GM23338 (cell line): ENCODE data around the gene EIF3A. TPM values are rescaled to one million over a fixed set of nuclear protein-coding genes. Genes with fewer than 3 reads are reported as not detected.

ENCODE experiments used
- ATAC-seq: fragments of 200-7000 bp; cut with Tn5 transposase; 3 replicates; pipeline ENCODE4 v1.9.1; 2020
- DNase-seq: peaks from one replicate; pipeline ENCODE4 v3.0.0-alpha.2; 2015; ENCODE audit warnings: low spot score
- H2AFZ ChIP-seq: fragments of 200-600 bp; sonication (generic); 2 replicates; pipeline ENCODE4 v1.8.0; 2016; ENCODE audit warnings: antibody characterized with exemption, mild to moderate bottlenecking, moderate library complexity
- H3F3A ChIP-seq: fragments of 200-600 bp; sonication (generic); replicated peaks from 2 replicates; pipeline ENCODE4 v1.8.0; 2017; ENCODE audit warnings: antibody characterized with exemption, mixed run types, low read depth
- H3K27ac ChIP-seq: fragments of 200-600 bp; sonication (generic); 2 replicates; pipeline ENCODE4 v1.6.1; 2016; ENCODE audit warnings: low read depth
- H3K27me3 ChIP-seq: fragments of 200-600 bp; sonication (generic); 2 replicates; pipeline ENCODE4 v1.8.0; 2016; ENCODE audit warnings: mild to moderate bottlenecking, mixed run types, moderate library complexity; ENCODE audit not compliant: insufficient read depth
- H3K36me3 ChIP-seq: fragments of 200-600 bp; sonication (generic); 2 replicates; pipeline ENCODE4 v1.8.0; 2016; ENCODE audit warnings: mild to moderate bottlenecking; ENCODE audit not compliant: insufficient read depth
- H3K4me1 ChIP-seq: fragments of 200-600 bp; sonication (generic); 2 replicates; pipeline ENCODE4 v1.8.0; 2016; ENCODE audit warnings: mild to moderate bottlenecking, moderate library complexity; ENCODE audit not compliant: insufficient read depth
- H3K4me2 ChIP-seq: fragments of 200-600 bp; sonication (generic); 2 replicates; pipeline ENCODE4 v1.7.1; 2017; ENCODE audit warnings: mixed run types
- H3K4me3 ChIP-seq: fragments of 200-600 bp; sonication (generic); 2 replicates; pipeline ENCODE4 v1.6.1; 2016; ENCODE audit warnings: mixed run types
- H3K79me2 ChIP-seq: fragments of 200-600 bp; sonication (generic); replicated peaks from 2 replicates; pipeline ENCODE4 v1.8.0; 2017; ENCODE audit warnings: mild to moderate bottlenecking; ENCODE audit not compliant: insufficient read depth
- H3K9me2 ChIP-seq: fragments of 200-600 bp; sonication (generic); 2 replicates; pipeline ENCODE4 v1.8.0; 2017; ENCODE audit not compliant: insufficient read depth
- H4K20me1 ChIP-seq: fragments of 200-600 bp; sonication (generic); replicated peaks from 2 replicates; pipeline ENCODE4 v1.8.0; 2017; ENCODE audit warnings: mild to moderate bottlenecking; ENCODE audit not compliant: insufficient read depth
- H3K27ac Mint-ChIP-seq: 2 replicates; pipeline ENCODE4 v1.8.0; 2020; ENCODE audit warnings: inconsistent platforms, mild to moderate bottlenecking, moderate library complexity, mixed read lengths
- H3K27me3 Mint-ChIP-seq: 3 replicates; pipeline ENCODE4 v1.8.0; 2022; ENCODE audit warnings: low read depth, mild to moderate bottlenecking, moderate library complexity, mixed read lengths, inconsistent platforms; ENCODE audit not compliant: insufficient read depth, poor library complexity
- H3K36me3 Mint-ChIP-seq: 3 replicates; pipeline ENCODE4 v1.8.0; 2021; ENCODE audit warnings: low read depth, mild to moderate bottlenecking, inconsistent platforms, moderate library complexity, mixed read lengths
- H3K4me1 Mint-ChIP-seq: 3 replicates; pipeline ENCODE4 v1.8.0; 2020; ENCODE audit warnings: mild to moderate bottlenecking, inconsistent platforms, mixed read lengths
- H3K4me3 Mint-ChIP-seq: 3 replicates; pipeline ENCODE4 v1.8.0; 2021; ENCODE audit warnings: moderate library complexity, mild to moderate bottlenecking, inconsistent platforms, mixed read lengths
- H3K9me3 Mint-ChIP-seq: 3 replicates; pipeline ENCODE4 v1.8.0; 2020; ENCODE audit warnings: moderate library complexity, mild to moderate bottlenecking, inconsistent platforms, mixed read lengths
- CREB1 ChIP-seq: fragments of 250-450 bp; sonication (Bioruptor Pico); IDR thresholded peaks from 2 replicates; pipeline ENCODE4 v1.5.0; 2020; ENCODE audit warnings: low read depth, mild to moderate bottlenecking, moderate library complexity
- ETS1 ChIP-seq: IDR thresholded peaks from 2 replicates; pipeline ENCODE4 v1.6.1; 2016; ENCODE audit warnings: antibody characterized with exemption
- EZH2 ChIP-seq: fragments of 200-600 bp; sonication (generic); IDR thresholded peaks from one replicate; pipeline ENCODE4 v1.8.0; 2017; ENCODE audit warnings: antibody characterized with exemption, mild to moderate bottlenecking, low read depth; ENCODE audit not compliant: unreplicated experiment
- JUNB ChIP-seq: IDR thresholded peaks from one replicate; pipeline ENCODE4 v1.6.1; 2016; ENCODE audit warnings: antibody characterized with exemption; ENCODE audit not compliant: unreplicated experiment
- NANOG ChIP-seq: IDR thresholded peaks from 2 replicates; pipeline ENCODE4 v1.6.1; 2016; ENCODE audit warnings: antibody characterized with exemption, borderline replicate concordance
- POLR2AphosphoS5 ChIP-seq: IDR thresholded peaks from 2 replicates; pipeline ENCODE4 v1.6.1; 2016; ENCODE audit warnings: antibody characterized with exemption, low read depth
- REST ChIP-seq: IDR thresholded peaks from one replicate; pipeline ENCODE4 v1.6.1; 2018; ENCODE audit warnings: antibody characterized with exemption; ENCODE audit not compliant: unreplicated experiment
- STAT1 ChIP-seq: IDR thresholded peaks from one replicate; pipeline ENCODE4 v1.6.1; 2016; ENCODE audit warnings: antibody characterized with exemption; ENCODE audit not compliant: unreplicated experiment
- ZNF114 ChIP-seq: fragments of 250-450 bp; sonication (Bioruptor Pico); IDR thresholded peaks from 2 replicates; pipeline ENCODE4 v1.5.0; 2020; ENCODE audit warnings: mild to moderate bottlenecking, moderate library complexity
- ZNF331 ChIP-seq: fragments of 250-450 bp; sonication (Bioruptor Pico); IDR thresholded peaks from 2 replicates; pipeline ENCODE4 v1.5.0; 2020; ENCODE audit warnings: low read depth, mild to moderate bottlenecking, moderate library complexity
- ZNF462 ChIP-seq: fragments of 250-450 bp; sonication (Bioruptor Pico); IDR thresholded peaks from 2 replicates; pipeline ENCODE4 v1.5.0; 2020; ENCODE audit warnings: mild to moderate bottlenecking, moderate library complexity
- polyA plus RNA-seq: library from polyadenylated mRNA; unstranded; fragments of >200 nt; fragmentation: Nextera tagmentation; extraction: Ambion mirVana; gene quantifications from 2 replicates; pipeline ENCODE4 v1.2.1, GENCODE V29; 2016
- total RNA-seq: library from RNA; depleted of rRNA; stranded (reverse); fragments of >200 nt; shearing (Covaris generic); gene quantifications from 2 replicates; pipeline ENCODE4 v1.2.3, GENCODE V29; 2014

Gene EIF3A
- total and polyA plus RNA-seq, 2 experiments from 2014 or later, result 152 to 170 TPM

- Histone ChIP-seq H4K20me1 (peaks cover 55% of the 10 kb centered on the region), H3K27ac (peak overlapping the region; percentile 85; the same call in 1 of the 2 replicates)
- no peak for DNase-seq
These were observed 2.0 kb downstream of the EIF3A start for GRCh38 chr10:119078422-119079179.

More at GRCh38 chr10:119078422-119079179, 2.0 kb downstream of the EIF3A start:
- Histone ChIP-seq H2AFZ (no peak overlapping the region), H3K4me3 (peak overlapping the region; percentile 86), H3K4me2 (peak overlapping the region; percentile 76), H3K36me3 (peaks cover 7% of the 10 kb centered on the region; the same call in 1 of the 2 replicates), H3K4me1 (peaks cover 11% of the 10 kb centered on the region), H3K79me2 (peaks cover 71% of the 10 kb centered on the region), H3F3A (no peaks in the 10 kb centered on the region), H3K9me2 (no peaks in the 10 kb centered on the region), H3K27me3 (no peaks in the 10 kb centered on the region)
- TF ChIP-seq ETS1 (no peak), NANOG (no peak), ZNF462 (CRISPR knock-in tag) (no peak), STAT1 (no peak), ZNF331 (CRISPR knock-in tag) (no peak), REST (no peak), POLR2AphosphoS5 (no peak), EZH2 (no peak), JUNB (no peak), ZNF114 (CRISPR knock-in tag) (no peak), CREB1 (CRISPR knock-in tag) (no peak)
- H3K27me3 Mint-ChIP-seq, result peaks cover 13% of the 10 kb centered on the region
- H3K4me1 Mint-ChIP-seq, result peaks cover 18% of the 10 kb centered on the region; the same call in 2 of the 3 replicates
- H3K9me3 Mint-ChIP-seq, result no peaks in the 10 kb centered on the region
- no peak for ATAC-seq
- H3K27ac Mint-ChIP-seq, result peak overlapping the region; percentile 32; the same call in 1 of the 2 replicates
- peak overlapping the region; percentile 98 for H3K4me3 Mint-ChIP-seq
- H3K36me3 Mint-ChIP-seq, result peaks cover 44% of the 10 kb centered on the region
